SK-N-SH (cell line): ENCODE results near the gene PPP1R18. TPM values are rescaled to one million over a fixed set of nuclear protein-coding genes. Genes with fewer than 3 reads are reported as not detected.

ENCODE experiments used
- CTCF ChIA-PET: fragments of 300-600, 350-600 bp; formaldehyde crosslinking; extraction: SDS; loops from one replicate; lab custom pipeline; 2021; lab: Yijun Ruan, JAX
- POLR2A ChIA-PET: fragments of 350-600 bp; sonication (Branson Sonifier 250); formaldehyde crosslinking; extraction: SDS; loops from one replicate; lab custom pipeline; 2020; ENCODE audit warnings: antibody characterized with exemption, inconsistent platforms; lab: Yijun Ruan, JAX
- DNase-seq: peaks from one replicate; pipeline ENCODE4 v3.0.0; 2012
- H2AFZ ChIP-seq: fragments of 200-600 bp; sonication (generic); 2 replicates; pipeline ENCODE4 v1.8.1; 2016; ENCODE audit warnings: antibody characterized with exemption, mild to moderate bottlenecking, low read depth
- H3F3A ChIP-seq: fragments of 200-600 bp; sonication (generic); replicated peaks from 2 replicates; pipeline ENCODE3; 2016; ENCODE audit warnings: antibody characterized with exemption, mild to moderate bottlenecking; ENCODE audit not compliant: insufficient read depth
- H3K27ac ChIP-seq, 2 experiments: fragments of 200-500 bp in 1 of 2; fragments of 200-600 bp in 1 of 2; sonication (Bioruptor generic) in 1 of 2; sonication (generic), shearing (Covaris generic) in 1 of 2; 2 replicates each; pipeline versions ENCODE4 v1.5.1 to v1.6.1; 2014 to 2016; ENCODE audit warnings: low read depth in 2 of 2, inconsistent platforms in 1 of 2, low read length in 1 of 2, mild to moderate bottlenecking in 1 of 2, mixed read lengths in 1 of 2
- H3K27me3 ChIP-seq: fragments of 200-600 bp; sonication (generic), shearing (Covaris generic); 2 replicates; pipeline ENCODE4 v1.6.1; 2016; ENCODE audit warnings: mixed run types; ENCODE audit not compliant: insufficient read depth
- H3K36me3 ChIP-seq, 2 experiments: fragments of 200-500 bp in 1 of 2; fragments of 200-600 bp in 1 of 2; sonication (Bioruptor generic) in 1 of 2; sonication (generic) in 1 of 2; replicated peaks in 1 of 2; 2 replicates each; pipeline versions ENCODE3 to v1.5.1; 2014 to 2016; ENCODE audit warnings: low read length in 1 of 2, mild to moderate bottlenecking in 1 of 2; ENCODE audit not compliant: insufficient read depth in 2 of 2, control insufficient read depth in 1 of 2
- H3K4me1 ChIP-seq, 2 experiments: fragments of 200-500 bp in 1 of 2; fragments of 200-600 bp in 1 of 2; sonication (Bioruptor generic) in 1 of 2; sonication (generic), shearing (Covaris generic) in 1 of 2; 2 replicates each; pipeline versions ENCODE4 v1.5.1 to v1.6.1; 2014 to 2016; ENCODE audit warnings: low read depth in 1 of 2, low read length in 1 of 2, mixed run types in 1 of 2; ENCODE audit not compliant: insufficient read depth in 2 of 2, control insufficient read depth in 1 of 2
- H3K4me2 ChIP-seq: fragments of 200-600 bp; sonication (generic), shearing (Covaris generic); 2 replicates; pipeline ENCODE4 v1.6.1; 2017; ENCODE audit warnings: mixed run types
- H3K4me3 ChIP-seq, 2 experiments: fragments of 200-500 bp in 1 of 2; fragments of 200-600 bp in 1 of 2; sonication (Bioruptor generic) in 1 of 2; sonication (generic), shearing (Covaris generic) in 1 of 2; 2 replicates each; pipeline versions ENCODE4 v1.5.1 to v1.8.1; 2014 to 2016; ENCODE audit warnings: low read depth in 2 of 2, inconsistent platforms in 1 of 2, low read length in 1 of 2, mild to moderate bottlenecking in 1 of 2, mixed read lengths in 1 of 2, moderate library complexity in 1 of 2
- H3K79me2 ChIP-seq: fragments of 200-600 bp; sonication (generic); 2 replicates; pipeline ENCODE4 v1.8.1; 2017; ENCODE audit warnings: mild to moderate bottlenecking; ENCODE audit not compliant: insufficient read depth
- H3K9ac ChIP-seq: fragments of 200-600 bp; sonication (generic); 2 replicates; pipeline ENCODE4 v1.6.1; 2017; ENCODE audit warnings: mixed run types
- H3K9me2 ChIP-seq: fragments of 200-600 bp; sonication (generic); 2 replicates; pipeline ENCODE4 v1.6.1; 2017; ENCODE audit warnings: mixed run types
- H3K9me3 ChIP-seq: fragments of 200-600 bp; sonication (generic); 2 replicates; pipeline ENCODE4 v1.6.1; 2017; ENCODE audit warnings: mixed run types, mild to moderate bottlenecking, moderate library complexity
- H4K20me1 ChIP-seq: fragments of 200-600 bp; sonication (generic); 2 replicates; pipeline ENCODE4 v1.6.1; 2017; ENCODE audit warnings: mild to moderate bottlenecking, mixed run types; ENCODE audit not compliant: insufficient read depth
- CTCF ChIP-seq: fragments of 200-600 bp; sonication (generic); IDR thresholded peaks from 2 replicates; pipeline ENCODE4 v1.6.1; 2017; ENCODE audit warnings: antibody characterized with exemption, mild to moderate bottlenecking, moderate library complexity
- EZH2phosphoT487 ChIP-seq: fragments of 200-600 bp; sonication (generic); IDR thresholded peaks from 2 replicates; pipeline ENCODE4 v1.6.1; 2017; ENCODE audit warnings: low read depth, mixed run types, mild to moderate bottlenecking, antibody characterized with exemption, moderate library complexity, borderline replicate concordance
- GABPA ChIP-seq: IDR thresholded peaks from 2 replicates; pipeline ENCODE4 v1.4.0; 2012; ENCODE audit warnings: low read depth, mild to moderate bottlenecking
- GATA2 ChIP-seq: sonication (generic); formaldehyde crosslinking; IDR thresholded peaks from 2 replicates; pipeline ENCODE4 v1.5.0; 2020; ENCODE audit warnings: mild to moderate bottlenecking, missing genetic modification reagents
- IRF3 ChIP-seq: fragments of 150-350 bp; IDR thresholded peaks from 2 replicates; pipeline ENCODE4 v1.6.1; 2016; ENCODE audit warnings: mild to moderate bottlenecking, low read depth, low read length
- JUND ChIP-seq: IDR thresholded peaks from 2 replicates; pipeline ENCODE4 v1.4.0; 2012
- MAX ChIP-seq: IDR thresholded peaks from 2 replicates; pipeline ENCODE4 v1.4.0; 2012; ENCODE audit warnings: low read depth
- MEF2A ChIP-seq: IDR thresholded peaks from 2 replicates; pipeline ENCODE4 v1.4.0; 2012; ENCODE audit warnings: low read depth, borderline replicate concordance
- MXI1 ChIP-seq: IDR thresholded peaks from 2 replicates; pipeline ENCODE4 v1.6.1; 2012; ENCODE audit warnings: mild to moderate bottlenecking, low read depth, low read length, improper control_type of control experiment
- NRF1 ChIP-seq: IDR thresholded peaks from 2 replicates; pipeline ENCODE4 v1.6.1; 2012; ENCODE audit warnings: low read depth, mild to moderate bottlenecking, low read length
- RAD21 ChIP-seq: IDR thresholded peaks from 2 replicates; pipeline ENCODE4 v1.6.1; 2012; ENCODE audit warnings: mild to moderate bottlenecking, low read length
- RCOR1 ChIP-seq: fragments of 150-350 bp; IDR thresholded peaks from 2 replicates; pipeline ENCODE4 v1.6.1; 2017; ENCODE audit warnings: antibody characterized with exemption, low read length
- REST ChIP-seq: IDR thresholded peaks from 2 replicates; pipeline ENCODE4 v1.6.1; 2012; ENCODE audit warnings: mild to moderate bottlenecking, low read depth, low read length, moderate library complexity
- RXRA ChIP-seq: IDR thresholded peaks from 2 replicates; pipeline ENCODE4 v1.4.0; 2012; ENCODE audit warnings: low read depth, mild to moderate bottlenecking, borderline replicate concordance
- SMC3 ChIP-seq: IDR thresholded peaks from 2 replicates; pipeline ENCODE4 v1.6.1; 2012; ENCODE audit warnings: low read depth, low read length, improper control_type of control experiment
- TAF1 ChIP-seq: IDR thresholded peaks from 2 replicates; pipeline ENCODE4 v1.6.1; 2012; ENCODE audit warnings: low read depth, mild to moderate bottlenecking, low read length, moderate library complexity, borderline replicate concordance
- USF1 ChIP-seq: IDR thresholded peaks from 2 replicates; pipeline ENCODE4 v1.4.0; 2012; ENCODE audit warnings: low read depth, borderline replicate concordance
- YY1 ChIP-seq: IDR thresholded peaks from 2 replicates; pipeline ENCODE4 v1.4.0; 2012; ENCODE audit warnings: low read depth, mild to moderate bottlenecking
- WGBS: methylation state at CpG from one replicate; pipeline ENCODE4 v1.1.6; 2017; ENCODE audit warnings: low lambda C conversion rate; 5-methylcytosine and 5-hydroxymethylcytosine counted together
- polyA plus RNA-seq, 3 experiments: library from polyadenylated mRNA; depleted of rRNA; stranded (reverse); fragments of >200 nt; gene quantifications; 2 replicates each; pipeline ENCODE4 v1.2.3, GENCODE V29; 2012

PPP1R18 gene
- polyA plus RNA-seq, 1 of the 3 experiments (the other 2 are of a cell fraction): 73.2 TPM

- 34% methylated on average over 2 of the region's 2 CpGs for WGBS
- TF ChIP-seq SMC3: no peak
- no peak for TF ChIP-seq USF1
- no peak for TF ChIP-seq MAX
- no peak for TF ChIP-seq RCOR1
- TF ChIP-seq IRF3: no peak
- no peak for TF ChIP-seq RXRA
- no peak for TF ChIP-seq TAF1
- TF ChIP-seq NRF1: no peak
- no peak for TF ChIP-seq JUND
- TF ChIP-seq RAD21: no peak
- no peak for TF ChIP-seq MEF2A
- Histone ChIP-seq H3K27me3 (no peaks in the 10 kb centered on the region), H3K4me1 (peaks cover 23 to 68% of the 10 kb centered on the region in 2 experiments; a peak in 3 of 4 replicates), H3K36me3 (peaks cover 4 to 25% of the 10 kb centered on the region in 2 experiments), H3K9ac (peak overlapping the region; percentile 97), H3K9me2 (no peaks in the 10 kb centered on the region), H4K20me1 (peaks cover 28% of the 10 kb centered on the region), H3K79me2 (peaks cover 100% of the 10 kb centered on the region), H3K27ac (peak overlapping the region; percentile 93 to 97), H3K4me2 (peak overlapping the region; percentile 98), H3F3A (peaks cover 30% of the 10 kb centered on the region), H3K9me3 (no peaks in the 10 kb centered on the region), H2AFZ (no peak overlapping the region), H3K4me3 (peak overlapping the region; percentile 74 to 77)
- POLR2A ChIA-PET: interaction anchor here (1.2 kb wide), 1 partner anchor 37 kb away, joined by 4 read pairs; no protein-coding TSS in a partner anchor
- DNase-seq: no peak
- CTCF ChIA-PET: interaction anchor here (1.7 to 29.8 kb wide), 2 partner anchors 12 to 39 kb away, joined by 8 to 838 read pairs; partner anchors contain the start of genes DHX16, FLOT1, MDC1 and TUBB
These were observed 2.5 kb downstream of the PPP1R18 start for GRCh38 chr6:30683980-30684338.

GRCh38 chr6:30683183-30683979, 3.1 kb downstream of the PPP1R18 start:
- peak overlapping the region; percentile 98 for H3K4me2 ChIP-seq
- peaks cover 33% of the 10 kb centered on the region for H4K20me1 ChIP-seq
- H3K27me3 ChIP-seq: no peaks in the 10 kb centered on the region
- ChIA-PET CTCF (interaction anchor here (1.2 to 29.8 kb wide), 2 partner anchors 11 to 39 kb away, joined by 4 to 838 read pairs; partner anchors contain the start of genes DHX16, FLOT1, MDC1 and TUBB), POLR2A (interaction anchor here (0.6 to 1.4 kb wide), 4 partner anchors 34 to 218 kb away, joined by 4 read pairs; partner anchors contain the start of gene MDC1)
- H3K27ac ChIP-seq: peak overlapping the region; percentile 93 to 97
- no peaks in the 10 kb centered on the region for H3K9me3 ChIP-seq
- DNase-seq: no peak
- H3K36me3 ChIP-seq: peaks cover 7 to 29% of the 10 kb centered on the region in 2 experiments
- peaks cover 30% of the 10 kb centered on the region for H3F3A ChIP-seq
- H2AFZ ChIP-seq: no peak overlapping the region
- H3K79me2 ChIP-seq: peaks cover 100% of the 10 kb centered on the region
- H3K4me1 ChIP-seq: peaks cover 17 to 64% of the 10 kb centered on the region in 2 experiments; a peak in 3 of 4 replicates
- peak overlapping the region; percentile 74 to 77 for H3K4me3 ChIP-seq
- H3K9ac ChIP-seq: peak overlapping the region; percentile 97
- 8% methylated on average over 7 of the region's 7 CpGs for WGBS
- no peaks in the 10 kb centered on the region for H3K9me2 ChIP-seq
- TF ChIP-seq GABPA: no peak
- no peak for TF ChIP-seq RAD21
- TF ChIP-seq GATA2 (CRISPR knock-in tag): no peak
- no peak for TF ChIP-seq REST
- TF ChIP-seq TAF1: no peak
- no peak for TF ChIP-seq EZH2phosphoT487
- no peak for TF ChIP-seq YY1
- TF ChIP-seq MXI1: no peak
- TF ChIP-seq CTCF: no peak
- no peak for TF ChIP-seq RCOR1
